ENCODE data around the gene CHAT.

DNA sequence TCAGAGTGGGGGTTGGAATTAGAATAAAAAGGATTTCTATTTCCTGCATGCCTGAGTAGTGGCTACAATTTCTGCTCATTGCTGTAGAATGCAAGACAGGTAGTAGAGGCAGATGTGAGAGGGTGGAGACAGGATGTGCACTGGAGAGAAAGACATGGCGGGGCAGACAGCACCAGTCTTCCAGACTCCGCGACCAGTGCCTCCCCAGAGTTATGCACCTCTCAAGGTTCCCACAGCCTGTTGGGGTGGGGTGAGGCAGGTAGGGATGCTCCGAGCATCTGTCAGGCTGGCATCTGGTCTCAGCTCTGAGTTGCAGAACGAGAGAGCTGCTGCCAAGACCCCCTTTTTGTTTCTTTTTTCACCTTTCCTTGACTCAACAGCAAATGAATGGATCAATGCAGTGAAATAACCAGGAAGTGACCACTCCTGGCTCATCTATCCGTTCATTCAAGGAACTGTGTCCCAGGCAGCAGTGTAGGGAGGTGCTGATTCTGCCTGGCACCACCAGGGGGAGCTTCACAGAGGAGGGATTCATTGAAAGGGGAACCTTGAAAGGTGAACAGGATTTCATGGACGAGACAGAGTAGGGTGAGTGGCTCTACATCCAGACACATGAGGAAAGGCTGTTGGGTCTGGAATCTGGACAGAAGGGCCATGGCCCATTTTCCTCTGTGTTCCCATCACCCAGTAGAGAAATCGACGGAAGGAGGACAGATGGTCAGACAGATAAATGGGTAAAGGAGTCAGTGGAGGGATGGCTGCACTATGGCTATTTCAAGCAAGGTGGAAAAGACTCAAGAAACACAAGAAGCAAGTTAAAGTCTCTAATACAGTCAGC is 20.9 kb upstream of the CHAT start:
- TF ChIP-seq, protein P1, sequence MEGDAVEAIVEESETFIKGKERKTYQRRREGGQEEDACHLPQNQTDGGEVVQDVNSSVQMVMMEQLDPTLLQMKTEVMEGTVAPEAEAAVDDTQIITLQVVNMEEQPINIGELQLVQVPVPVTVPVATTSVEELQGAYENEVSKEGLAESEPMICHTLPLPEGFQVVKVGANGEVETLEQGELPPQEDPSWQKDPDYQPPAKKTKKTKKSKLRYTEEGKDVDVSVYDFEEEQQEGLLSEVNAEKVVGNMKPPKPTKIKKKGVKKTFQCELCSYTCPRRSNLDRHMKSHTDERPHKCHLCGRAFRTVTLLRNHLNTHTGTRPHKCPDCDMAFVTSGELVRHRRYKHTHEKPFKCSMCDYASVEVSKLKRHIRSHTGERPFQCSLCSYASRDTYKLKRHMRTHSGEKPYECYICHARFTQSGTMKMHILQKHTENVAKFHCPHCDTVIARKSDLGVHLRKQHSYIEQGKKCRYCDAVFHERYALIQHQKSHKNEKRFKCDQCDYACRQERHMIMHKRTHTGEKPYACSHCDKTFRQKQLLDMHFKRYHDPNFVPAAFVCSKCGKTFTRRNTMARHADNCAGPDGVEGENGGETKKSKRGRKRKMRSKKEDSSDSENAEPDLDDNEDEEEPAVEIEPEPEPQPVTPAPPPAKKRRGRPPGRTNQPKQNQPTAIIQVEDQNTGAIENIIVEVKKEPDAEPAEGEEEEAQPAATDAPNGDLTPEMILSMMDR (optimal IDR thresholded peaks at IDR 0.05 in 1 of 3, IDR thresholded peaks at IDR 0.05 in 1 of 3, conservative IDR thresholded peaks at IDR 0.05 in 1 of 3; ENCODE audit: extremely low read depth in 1 of 3, insufficient read depth in 2 of 3, low read length in 3 of 3) = peak; percentile 92 to 99 (median 95)
- no peak for TF ChIP-seq EZH2 (IDR thresholded peaks at IDR 0.05; ENCODE audit: low read length)
